ENCODE data around the gene EPHB1. TPM values are rescaled to one million over a fixed set of nuclear protein-coding genes. Genes with fewer than 3 reads are reported as not detected.

EPHB1 gene
- total RNA-seq, 1 experiment from 2014 or later, result 0.11 TPM

DNA sequence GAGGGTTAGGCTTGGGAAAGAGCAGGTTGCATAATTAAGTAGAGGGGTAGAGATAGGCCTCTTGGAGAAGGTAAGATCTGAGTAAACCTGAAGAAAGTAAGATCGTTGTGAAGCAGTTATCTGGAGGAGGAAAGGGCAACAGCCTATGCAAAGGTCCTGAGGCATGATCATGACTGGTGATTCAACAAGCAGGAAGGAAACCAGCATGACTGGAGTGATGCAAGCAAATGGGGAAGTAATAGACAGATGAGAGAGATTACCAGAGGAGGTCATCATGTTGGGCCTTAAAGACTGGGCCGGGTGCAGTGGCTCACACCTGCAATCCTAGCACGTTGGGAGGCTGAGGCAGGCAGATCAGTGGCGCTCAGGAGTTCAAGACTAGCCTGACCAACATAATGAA lies 360.2 kb downstream of the EPHB1 start:
- Histone ChIP-seq H3K27me3 (replicated peaks; ENCODE audit: insufficient read depth, low read depth, low read length, poor library complexity) (no peaks in the 10 kb centered on the region), H3K36me3 (ENCODE audit: insufficient read depth, low read length, poor library complexity, severe bottlenecking) (no peaks in the 10 kb centered on the region), H3K9me3 (ENCODE audit: low read depth, low read length, poor library complexity, severe bottlenecking) (no peaks in the 10 kb centered on the region), H3K4me3 (ENCODE audit: low read depth, low read length, poor library complexity, severe bottlenecking) (no peak overlapping the region), H3K27ac (ENCODE audit: low read depth, low read length, poor library complexity, severe bottlenecking) (no peak overlapping the region), H3K4me1 (ENCODE audit: insufficient read depth, low read length, poor library complexity, severe bottlenecking) (no peaks in the 10 kb centered on the region)
- TF ChIP-seq, protein P1, sequence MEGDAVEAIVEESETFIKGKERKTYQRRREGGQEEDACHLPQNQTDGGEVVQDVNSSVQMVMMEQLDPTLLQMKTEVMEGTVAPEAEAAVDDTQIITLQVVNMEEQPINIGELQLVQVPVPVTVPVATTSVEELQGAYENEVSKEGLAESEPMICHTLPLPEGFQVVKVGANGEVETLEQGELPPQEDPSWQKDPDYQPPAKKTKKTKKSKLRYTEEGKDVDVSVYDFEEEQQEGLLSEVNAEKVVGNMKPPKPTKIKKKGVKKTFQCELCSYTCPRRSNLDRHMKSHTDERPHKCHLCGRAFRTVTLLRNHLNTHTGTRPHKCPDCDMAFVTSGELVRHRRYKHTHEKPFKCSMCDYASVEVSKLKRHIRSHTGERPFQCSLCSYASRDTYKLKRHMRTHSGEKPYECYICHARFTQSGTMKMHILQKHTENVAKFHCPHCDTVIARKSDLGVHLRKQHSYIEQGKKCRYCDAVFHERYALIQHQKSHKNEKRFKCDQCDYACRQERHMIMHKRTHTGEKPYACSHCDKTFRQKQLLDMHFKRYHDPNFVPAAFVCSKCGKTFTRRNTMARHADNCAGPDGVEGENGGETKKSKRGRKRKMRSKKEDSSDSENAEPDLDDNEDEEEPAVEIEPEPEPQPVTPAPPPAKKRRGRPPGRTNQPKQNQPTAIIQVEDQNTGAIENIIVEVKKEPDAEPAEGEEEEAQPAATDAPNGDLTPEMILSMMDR (conservative IDR thresholded peaks at IDR 0.05; ENCODE audit: low read depth, low read length), result no peak
- no peak for TF ChIP-seq EZH2 (IDR thresholded peaks at IDR 0.05; ENCODE audit: borderline replicate concordance, low read depth, low read length, poor library complexity, severe bottlenecking)
- CTCF ChIA-PET, result no interaction called here
- DNase-seq (ENCODE audit: low spot score), result no peak
- BruUV-seq (replicated peaks), result no TSS peak
- POLR2A ChIA-PET (ENCODE audit: low non-redundant PET), result no interaction called here
- intact Hi-C loops (cut with micrococcal nuclease; ENCODE audit: unreplicated experiment), result no loop called here

DNA sequence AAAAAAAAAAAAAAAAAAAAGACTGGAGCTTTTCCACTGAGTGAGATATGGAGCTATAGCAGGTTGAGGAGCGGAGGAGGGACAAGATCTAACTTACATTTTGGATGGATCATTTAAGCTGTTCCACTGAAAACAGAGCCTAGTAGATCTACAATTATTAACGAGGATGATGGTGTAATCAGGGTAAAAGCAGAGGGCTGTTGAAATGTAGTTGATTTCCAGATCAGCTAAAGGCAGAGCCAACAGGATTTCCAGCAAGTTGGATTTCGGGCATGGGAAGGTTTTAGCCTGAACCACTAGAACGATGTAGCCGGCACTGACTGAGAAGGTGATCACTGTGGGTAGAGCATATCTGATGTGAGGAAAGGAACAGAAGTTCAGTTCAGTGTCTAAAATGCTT lies 360.7 kb downstream of the EPHB1 start:
- ChIA-PET CTCF (no interaction called here), POLR2A (ENCODE audit: low non-redundant PET) (no interaction called here)
- H3K9me3 ChIP-seq (ENCODE audit: low read depth, low read length, poor library complexity, severe bottlenecking), result no peaks in the 10 kb centered on the region
- no peaks in the 10 kb centered on the region for H3K36me3 ChIP-seq (ENCODE audit: insufficient read depth, low read length, poor library complexity, severe bottlenecking)
- BruUV-seq (replicated peaks), result no TSS peak
- TF ChIP-seq, protein P1 (conservative IDR thresholded peaks at IDR 0.05; ENCODE audit: low read depth, low read length), result no peak
- TF ChIP-seq EZH2 (IDR thresholded peaks at IDR 0.05; ENCODE audit: borderline replicate concordance, low read depth, low read length, poor library complexity, severe bottlenecking), result no peak
- H3K27ac ChIP-seq (ENCODE audit: low read depth, low read length, poor library complexity, severe bottlenecking), result no peak overlapping the region
- intact Hi-C loops (cut with micrococcal nuclease; ENCODE audit: unreplicated experiment), result no loop called here
- H3K4me1 ChIP-seq (ENCODE audit: insufficient read depth, low read length, poor library complexity, severe bottlenecking), result no peaks in the 10 kb centered on the region
- no peaks in the 10 kb centered on the region for H3K27me3 ChIP-seq (replicated peaks; ENCODE audit: insufficient read depth, low read depth, low read length, poor library complexity)
- no peak for DNase-seq (ENCODE audit: low spot score)
- H3K4me3 ChIP-seq (ENCODE audit: low read depth, low read length, poor library complexity, severe bottlenecking), result no peak overlapping the region

GRCh38 chr3:135157045-135157740 lies 362.1 kb downstream of the EPHB1 start:
- POLR2A ChIA-PET (ENCODE audit: low non-redundant PET), result no interaction called here
- no TSS peak for BruUV-seq (replicated peaks)
- Histone ChIP-seq H3K4me1 (ENCODE audit: insufficient read depth, low read length, poor library complexity, severe bottlenecking) (no peaks in the 10 kb centered on the region), H3K36me3 (ENCODE audit: insufficient read depth, low read length, poor library complexity, severe bottlenecking) (no peaks in the 10 kb centered on the region), H3K4me3 (ENCODE audit: low read depth, low read length, poor library complexity, severe bottlenecking) (no peak overlapping the region), H3K9me3 (ENCODE audit: low read depth, low read length, poor library complexity, severe bottlenecking) (no peaks in the 10 kb centered on the region), H3K27ac (ENCODE audit: low read depth, low read length, poor library complexity, severe bottlenecking) (no peak overlapping the region), H3K27me3 (replicated peaks; ENCODE audit: insufficient read depth, low read depth, low read length, poor library complexity) (no peaks in the 10 kb centered on the region)
- DNase-seq (ENCODE audit: low spot score), result no peak
- TF ChIP-seq, protein P1 (conservative IDR thresholded peaks at IDR 0.05; ENCODE audit: low read depth, low read length), result no peak
- TF ChIP-seq EZH2 (IDR thresholded peaks at IDR 0.05; ENCODE audit: borderline replicate concordance, low read depth, low read length, poor library complexity, severe bottlenecking), result no peak
- CTCF ChIA-PET, result no interaction called here
- intact Hi-C loops (cut with micrococcal nuclease; ENCODE audit: unreplicated experiment), result no loop called here

Data from A673 (cell line).